Stimulated activated CD4-positive, alpha-beta T cell treated with anti-CD3 and anti-CD28 coated beads, Interleukin-4, amount 100 ng/mL, for 4 hours (primary cell): ENCODE results near the gene EPS8L2.

Experiments used
- DNase-seq, 2 experiments: peaks; one replicate each; pipeline ENCODE4 v3.0.0-alpha.2; 2020

EPS8L2 gene

GRCh38 chr11:690738-691633 lies 15.0 kb upstream of the EPS8L2 start:
- no peak for DNase-seq

GRCh38 chr11:691710-692590 lies 14.1 kb upstream of the EPS8L2 start:
- DNase-seq, result no peak

- DNase-seq, result no peak
Observed at GRCh38 chr11:692824-693414, 13.1 kb upstream of the EPS8L2 start.

GRCh38 chr11:693415-693831 lies 12.6 kb upstream of the EPS8L2 start:
- DNase-seq, result no peak

- no peak for DNase-seq
Observed at GRCh38 chr11:693887-694562, 12.0 kb upstream of the EPS8L2 start.

GRCh38 chr11:694563-695287 lies 11.3 kb upstream of the EPS8L2 start, which contains the start of gene DEAF1:
TSS of gene DEAF1 (minus strand) at chr11:695222. CDS start at chr11:695047, 175 bp downstream.
- DNase-seq, result peak; percentile 98 to 99

- DNase-seq, result no peak
Observed at GRCh38 chr11:695288-695537, 10.8 kb upstream of the EPS8L2 start.

GRCh38 chr11:695538-696248 lies 10.3 kb upstream of the EPS8L2 start, which contains the start of gene TMEM80:
TSS of gene TMEM80 (plus strand) at chr11:695816. CDS start at chr11:695828, 12 bp downstream.
- peak; percentile 90 to 97 for DNase-seq

GRCh38 chr11:696955-697491 lies 9.0 kb upstream of the EPS8L2 start:
- no peak for DNase-seq

GRCh38 chr11:697811-698311 lies 8.2 kb upstream of the EPS8L2 start:
- DNase-seq, result no peak

GRCh38 chr11:698493-699115 lies 7.4 kb upstream of the EPS8L2 start:
- no peak for DNase-seq

- no peak for DNase-seq
Observed at GRCh38 chr11:699116-699508, 6.9 kb upstream of the EPS8L2 start.

GRCh38 chr11:699753-700152 lies 6.3 kb upstream of the EPS8L2 start:
- no peak for DNase-seq

GRCh38 chr11:701741-702461 lies 4.1 kb upstream of the EPS8L2 start:
- DNase-seq, result no peak

GRCh38 chr11:702462-703461 lies 3.3 kb upstream of the EPS8L2 start:
- DNase-seq, result no peak

- DNase-seq, result no peak
Observed at GRCh38 chr11:703506-703905, 2.5 kb upstream of the EPS8L2 start.

- DNase-seq, result no peak
Observed at GRCh38 chr11:704228-704674, 1.8 kb upstream of the EPS8L2 start.
